ENCODE measurements around the gene SLAMF1.
A peak's percentile ranks its signal among the peaks of the same experiment; 100 is the strongest.
"Not testable (repeated sequence)": the region's sequence is repeated elsewhere in the genome, so short reads cannot be mapped to it uniquely, and the experiment has no call there.

SLAMF1 gene

GRCh38 chr1:160646711-160647328, at the start of gene SLAMF1:
TSS of gene SLAMF1 (minus strand) at chr1:160647044. CDS start at chr1:160646945, 99 bp downstream.
- no peak for DNase-seq

- not testable (repeated sequence) for DNase-seq
These were observed 45.5 kb upstream of the SLAMF1 start for GRCh38 chr1:160692390-160692789.

GRCh38 chr1:160685266-160685665, 38.4 kb upstream of the SLAMF1 start:
- no peak for DNase-seq

GRCh38 chr1:160682983-160683865, 36.4 kb upstream of the SLAMF1 start:
- DNase-seq, result no peak

GRCh38 chr1:160681891-160682140, 35.0 kb upstream of the SLAMF1 start:
- DNase-seq, result no peak

GRCh38 chr1:160681066-160681890, 34.4 kb upstream of the SLAMF1 start:
- DNase-seq, result peak in 5 of 14 donors; percentile 8 to 29 (median 23)

GRCh38 chr1:160680399-160680798, 33.6 kb upstream of the SLAMF1 start:
- DNase-seq, result no peak

GRCh38 chr1:160679893-160680292, 33.0 kb upstream of the SLAMF1 start:
- DNase-seq, result no peak

- no peak for DNase-seq
These were observed 30.2 kb upstream of the SLAMF1 start for GRCh38 chr1:160676869-160677597.

- DNase-seq, result peak in 7 of 14 donors; percentile 2 to 30 (median 11)
These were observed 29.0 kb upstream of the SLAMF1 start for GRCh38 chr1:160675641-160676410.

GRCh38 chr1:160674415-160674814, 27.6 kb upstream of the SLAMF1 start:
- DNase-seq, result no peak

- DNase-seq, result no peak
These were observed 26.2 kb upstream of the SLAMF1 start for GRCh38 chr1:160672789-160673695.

- no peak for DNase-seq
These were observed 25.0 kb upstream of the SLAMF1 start for GRCh38 chr1:160671603-160672517.

- DNase-seq, result no peak
These were observed 23.9 kb upstream of the SLAMF1 start for GRCh38 chr1:160670701-160671100.

GRCh38 chr1:160669802-160670201, 23.0 kb upstream of the SLAMF1 start:
- DNase-seq, result no peak

- DNase-seq, result no peak
These were observed 22.4 kb upstream of the SLAMF1 start for GRCh38 chr1:160669276-160669675.

- DNase-seq, result no peak
These were observed 21.1 kb upstream of the SLAMF1 start for GRCh38 chr1:160667896-160668295.

GRCh38 chr1:160666079-160666442, 19.2 kb upstream of the SLAMF1 start:
- DNase-seq, result no peak

GRCh38 chr1:160665330-160666078, 18.7 kb upstream of the SLAMF1 start:
- DNase-seq, result peak in 1 of 14 donors; percentile 19
